HG03064 (cell line): Measurements from ENCODE around the gene PCDH10.

Experiments used
- ATAC-seq: cut with Tn5 transposase; IDR thresholded peaks from one replicate; pipeline ENCODE4 v1.9.1; 2021; ENCODE audit warnings: low read depth; ENCODE audit not compliant: unreplicated experiment

The PCDH10 gene

DNA sequence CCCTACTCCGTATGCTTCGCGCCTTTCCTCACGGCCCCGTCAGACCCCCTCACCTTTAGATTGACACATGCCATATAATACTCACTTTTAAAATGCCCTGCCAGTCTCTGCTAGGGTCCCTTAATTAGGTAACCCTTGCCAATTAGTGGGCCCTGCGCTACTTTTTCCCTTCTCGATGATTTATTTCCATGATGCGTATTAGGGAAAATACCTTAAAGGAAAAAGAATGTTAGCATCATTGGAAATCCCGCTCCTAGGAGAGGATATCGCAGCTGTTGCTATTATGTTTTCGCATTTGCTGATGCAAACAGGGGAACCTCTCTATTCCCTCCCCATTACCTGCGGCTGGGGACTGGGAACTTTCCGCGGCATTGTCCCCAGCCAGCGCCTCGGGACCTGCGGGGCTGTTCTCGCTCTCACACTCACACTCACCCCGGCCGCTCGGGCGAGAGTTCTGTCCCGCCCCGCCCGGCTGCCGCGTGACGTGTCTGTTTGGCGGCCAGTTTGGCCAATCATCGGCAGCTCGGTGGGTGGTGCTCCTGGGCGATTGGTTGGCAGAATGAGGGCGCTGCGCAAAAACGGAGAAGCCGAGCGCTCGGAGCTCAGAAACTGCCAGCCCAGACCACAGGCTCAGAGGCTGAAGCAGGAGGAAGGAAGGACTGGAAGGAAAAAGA, at the start of gene PCDH10:
PCDH10 (plus strand) TSS at position 605 of the 674 bp plus-strand sequence. CDS start 847 bp downstream, outside the sequence.
- ATAC-seq, result peak; percentile 82

DNA sequence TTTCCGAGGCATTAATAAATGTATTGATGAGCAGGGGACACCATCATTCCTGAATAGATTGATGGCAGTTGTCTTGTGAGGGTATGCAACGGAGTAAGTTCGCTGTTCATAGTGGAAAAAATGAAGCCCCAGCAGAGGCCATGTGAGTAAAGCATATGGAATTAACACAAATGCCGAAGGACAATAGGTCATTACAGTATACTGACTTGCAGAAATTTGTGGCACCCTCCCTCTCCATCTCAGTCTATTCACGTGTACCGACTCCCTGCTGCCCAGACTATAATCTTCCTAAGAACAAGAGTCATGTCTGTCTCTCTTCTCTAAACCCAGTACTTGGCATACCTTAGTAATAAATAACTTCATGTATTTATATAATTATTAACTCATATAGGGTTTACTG, 47.1 kb upstream of the PCDH10 start:
- ATAC-seq, result no peak

DNA sequence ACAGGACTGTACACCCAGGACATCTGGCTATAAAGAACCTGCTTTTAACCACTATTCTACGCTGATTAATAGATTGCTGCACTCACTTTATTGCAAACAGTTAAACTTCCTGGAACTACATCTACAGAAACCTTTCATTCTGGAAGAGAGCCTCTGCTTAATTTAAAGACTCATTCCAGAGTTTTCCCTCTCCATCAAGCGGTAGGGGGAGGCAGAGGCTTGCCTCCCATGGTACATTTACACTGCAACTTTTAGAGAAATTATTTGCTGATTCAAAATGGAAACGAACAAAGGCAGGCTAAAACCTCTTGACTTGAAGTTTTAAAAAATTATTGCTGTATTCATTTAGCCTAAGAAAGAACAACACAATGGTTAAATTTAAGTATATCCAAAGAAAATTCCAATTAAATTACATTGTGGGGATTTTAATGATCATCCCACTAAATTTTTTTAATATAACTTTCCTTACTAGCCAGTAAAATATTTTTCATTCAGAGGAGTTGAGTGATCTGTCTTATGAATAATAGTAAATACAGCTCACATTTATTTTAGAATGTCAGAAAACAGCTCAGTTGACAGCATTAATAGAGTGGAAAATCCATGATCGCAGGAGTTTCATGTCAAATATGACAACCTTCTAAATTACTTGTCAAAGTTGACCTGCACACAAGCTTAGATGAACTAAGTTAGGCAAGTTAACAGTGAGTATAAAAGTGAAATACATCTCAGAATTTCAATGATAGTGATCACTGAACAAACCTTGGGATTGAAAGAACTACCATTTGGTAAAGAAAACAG, 46.3 kb upstream of the PCDH10 start:
- ATAC-seq, result no peak

GRCh38 chr4:133112641-133113040, 36.5 kb upstream of the PCDH10 start:
- no peak for ATAC-seq

- ATAC-seq, result no peak
Measured at GRCh38 chr4:133124746-133125145, 24.3 kb upstream of the PCDH10 start.

DNA sequence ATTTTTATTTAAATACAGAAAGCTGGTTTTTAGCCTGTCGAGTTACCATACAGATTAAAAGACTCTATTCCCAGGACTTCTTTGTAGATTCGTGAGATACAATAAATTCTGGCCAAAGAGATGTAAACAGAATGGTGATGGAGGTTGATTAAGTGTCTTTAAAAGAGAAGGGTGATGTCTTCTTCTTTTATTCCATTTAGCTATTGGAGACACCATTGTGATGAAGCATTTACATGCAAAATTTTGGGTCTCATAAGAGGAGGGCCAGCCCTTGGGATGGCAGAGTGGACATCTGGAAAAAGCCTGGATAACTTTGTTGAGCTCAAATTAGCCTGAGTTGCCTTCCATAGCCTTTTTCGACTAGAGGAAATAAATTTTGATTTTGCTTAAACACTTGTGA, 21.6 kb upstream of the PCDH10 start:
- ATAC-seq, result no peak

DNA sequence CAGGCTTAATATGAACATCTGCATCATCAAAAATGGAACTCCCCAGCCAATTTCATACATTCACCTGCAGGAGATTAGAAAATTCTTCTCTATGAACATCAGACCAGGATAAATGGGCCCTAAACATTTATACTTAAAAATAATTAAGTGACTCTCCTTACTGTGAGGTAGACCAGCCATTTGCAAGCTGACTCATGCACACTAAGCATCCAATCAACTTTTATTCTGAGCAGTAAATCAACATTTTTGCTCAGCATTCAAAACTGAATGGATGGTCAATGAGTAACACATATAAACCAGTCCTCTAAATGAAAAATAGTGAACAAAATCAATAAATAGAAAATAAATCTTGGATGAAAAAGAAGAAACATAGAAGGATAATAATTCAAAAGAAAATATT, 19.9 kb upstream of the PCDH10 start:
- ATAC-seq, result no peak

GRCh38 chr4:133130171-133130570, 18.9 kb upstream of the PCDH10 start:
- no peak for ATAC-seq

GRCh38 chr4:133131829-133132460, 17.1 kb upstream of the PCDH10 start:
- ATAC-seq, result no peak

GRCh38 chr4:133136833-133137232, 12.3 kb upstream of the PCDH10 start:
- ATAC-seq, result no peak

- no peak for ATAC-seq
Measured at GRCh38 chr4:133137571-133137970, 11.5 kb upstream of the PCDH10 start.

- ATAC-seq, result no peak
Measured at GRCh38 chr4:133143775-133144430, 5.2 kb upstream of the PCDH10 start.

DNA sequence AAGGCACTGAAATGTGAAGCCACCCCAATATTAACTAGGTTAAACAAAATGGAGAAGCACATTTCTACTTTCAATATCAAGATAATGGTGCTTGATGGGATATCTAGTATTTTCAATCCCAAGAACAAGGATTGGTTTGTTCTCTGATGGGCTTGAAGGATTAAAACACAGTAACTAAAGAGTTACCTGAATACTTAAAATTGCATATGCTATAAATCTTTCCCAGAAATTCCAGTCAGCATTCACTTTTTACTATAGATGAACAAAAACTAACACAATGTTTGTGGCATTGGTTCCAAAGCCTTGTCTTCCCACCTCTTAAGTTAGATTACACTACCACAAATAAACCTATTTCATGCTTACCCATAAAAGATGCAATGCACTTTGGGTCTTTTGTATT, 3.9 kb upstream of the PCDH10 start:
- ATAC-seq, result no peak

- ATAC-seq, result no peak
Measured at GRCh38 chr4:133145758-133146573, 3.1 kb upstream of the PCDH10 start.

GRCh38 chr4:133146574-133147241, 2.4 kb upstream of the PCDH10 start:
- ATAC-seq, result no peak

- ATAC-seq, result no peak
Measured at GRCh38 chr4:133147286-133147821, 1.7 kb upstream of the PCDH10 start.

DNA sequence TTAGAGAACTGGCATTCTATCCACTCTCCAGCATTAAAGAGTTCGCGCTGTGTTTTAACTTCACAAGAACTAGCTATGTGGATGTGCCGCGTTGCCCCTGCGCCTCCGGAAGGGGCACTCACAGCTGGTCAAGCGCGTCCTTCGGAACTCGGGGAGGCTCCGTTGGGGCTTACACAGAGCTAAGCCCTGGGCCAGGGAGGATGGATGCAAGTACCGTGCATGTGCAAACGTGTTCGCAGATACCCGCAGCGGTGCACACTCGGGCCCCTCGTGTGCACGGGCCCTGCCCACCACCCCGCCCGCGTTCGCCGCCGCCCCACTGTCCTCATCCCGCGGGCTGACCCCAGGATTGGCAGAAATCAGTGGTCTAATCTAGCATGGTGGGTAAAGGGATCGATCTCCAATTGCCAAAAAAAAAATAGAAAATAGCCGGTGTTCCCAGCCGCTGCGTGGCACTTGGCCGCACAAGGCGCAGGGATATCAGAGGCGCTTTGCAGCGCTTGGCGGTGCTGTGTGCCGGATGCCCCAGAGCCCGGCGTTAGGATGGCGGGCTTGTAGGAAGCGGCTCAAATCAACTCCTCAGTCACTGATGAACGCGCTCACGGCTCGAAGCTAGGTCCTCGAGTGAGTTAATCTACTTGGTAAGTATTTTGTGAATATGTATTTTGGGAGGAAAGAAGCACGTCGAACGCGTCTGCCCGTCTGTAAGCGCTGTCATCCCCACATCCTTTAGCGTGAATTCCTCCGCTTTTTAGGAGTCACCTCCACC, 989 bp upstream of the PCDH10 start:
- no peak for ATAC-seq

DNA sequence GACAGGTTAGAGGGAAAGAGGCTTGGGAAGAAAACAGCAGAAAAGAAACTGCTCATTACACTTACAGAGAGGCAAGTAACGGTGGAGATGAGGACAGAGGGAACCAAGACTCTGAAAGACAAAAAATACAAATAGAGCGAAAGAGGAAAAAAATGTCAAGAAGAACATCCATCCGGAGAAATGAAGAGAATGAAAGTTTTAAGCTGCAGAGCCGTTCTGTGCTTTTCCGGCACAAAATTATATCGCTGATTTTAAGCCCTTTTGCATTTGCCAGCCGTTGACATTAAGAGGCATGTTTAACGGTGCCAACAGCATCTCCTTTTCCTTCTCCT, 236 bp downstream of the PCDH10 start:
- ATAC-seq, result no peak

GRCh38 chr4:133149932-133150471, 908 bp downstream of the PCDH10 start:
- no peak for ATAC-seq
